ENCODE data around the gene LBR.

LBR gene

DNA sequence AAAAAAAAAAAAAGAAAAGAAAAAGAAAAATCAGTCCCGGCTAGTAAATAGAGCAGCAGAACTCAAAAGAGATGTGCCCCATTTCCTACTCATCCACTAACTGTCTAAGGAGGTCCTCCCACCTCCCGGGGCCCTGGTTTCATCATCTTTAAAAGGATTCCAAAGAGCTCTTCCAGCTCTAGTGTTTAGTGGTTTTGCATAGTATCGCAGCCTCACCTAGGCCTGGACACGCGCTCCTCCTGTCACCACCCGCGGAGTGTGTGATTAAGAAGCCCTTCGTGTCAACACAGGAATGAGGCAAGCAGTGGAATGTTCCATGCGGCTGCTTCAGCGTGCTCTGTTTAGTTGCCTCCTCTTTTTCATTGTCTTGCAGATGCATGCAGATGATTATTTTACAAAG, 49.0 kb downstream of the LBR start:
- POLR2A ChIA-PET = interaction anchor here (0.6 to 1.4 kb wide), 3 partner anchors 8 to 621 kb away, joined by 3 to 5 read pairs (median 3); no protein-coding TSS in a partner anchor
- TF ChIP-seq, protein P1, sequence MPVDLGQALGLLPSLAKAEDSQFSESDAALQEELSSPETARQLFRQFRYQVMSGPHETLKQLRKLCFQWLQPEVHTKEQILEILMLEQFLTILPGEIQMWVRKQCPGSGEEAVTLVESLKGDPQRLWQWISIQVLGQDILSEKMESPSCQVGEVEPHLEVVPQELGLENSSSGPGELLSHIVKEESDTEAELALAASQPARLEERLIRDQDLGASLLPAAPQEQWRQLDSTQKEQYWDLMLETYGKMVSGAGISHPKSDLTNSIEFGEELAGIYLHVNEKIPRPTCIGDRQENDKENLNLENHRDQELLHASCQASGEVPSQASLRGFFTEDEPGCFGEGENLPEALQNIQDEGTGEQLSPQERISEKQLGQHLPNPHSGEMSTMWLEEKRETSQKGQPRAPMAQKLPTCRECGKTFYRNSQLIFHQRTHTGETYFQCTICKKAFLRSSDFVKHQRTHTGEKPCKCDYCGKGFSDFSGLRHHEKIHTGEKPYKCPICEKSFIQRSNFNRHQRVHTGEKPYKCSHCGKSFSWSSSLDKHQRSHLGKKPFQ (tag by site-specific recombination; IDR thresholded peaks at IDR 0.05) = no peak
- peak; percentile 95 for TF ChIP-seq SP7 (tag by site-specific recombination; IDR thresholded peaks at IDR 0.05)
- TF ChIP-seq, protein P2, sequence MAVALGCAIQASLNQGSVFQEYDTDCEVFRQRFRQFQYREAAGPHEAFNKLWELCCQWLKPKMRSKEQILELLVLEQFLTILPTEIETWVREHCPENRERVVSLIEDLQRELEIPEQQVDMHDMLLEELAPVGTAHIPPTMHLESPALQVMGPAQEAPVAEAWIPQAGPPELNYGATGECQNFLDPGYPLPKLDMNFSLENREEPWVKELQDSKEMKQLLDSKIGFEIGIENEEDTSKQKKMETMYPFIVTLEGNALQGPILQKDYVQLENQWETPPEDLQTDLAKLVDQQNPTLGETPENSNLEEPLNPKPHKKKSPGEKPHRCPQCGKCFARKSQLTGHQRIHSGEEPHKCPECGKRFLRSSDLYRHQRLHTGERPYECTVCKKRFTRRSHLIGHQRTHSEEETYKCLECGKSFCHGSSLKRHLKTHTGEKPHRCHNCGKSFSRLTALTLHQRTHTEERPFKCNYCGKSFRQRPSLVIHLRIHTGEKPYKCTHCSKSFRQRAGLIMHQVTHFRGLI (tag by site-specific recombination; IDR thresholded peaks at IDR 0.05) = no peak; the same call in 1 of the 2 replicates
- TF ChIP-seq BCL11B (tag by site-specific recombination; IDR thresholded peaks at IDR 0.05; ENCODE audit: low read depth) = no peak
- TF ChIP-seq ZNF529 (tag by site-specific recombination; IDR thresholded peaks at IDR 0.05; ENCODE audit: insufficient replicate concordance) = no peak
- no peak for TF ChIP-seq ZNF830 (tag by site-specific recombination; IDR thresholded peaks at IDR 0.05; ENCODE audit: low read depth)
- TF ChIP-seq, protein P3, sequence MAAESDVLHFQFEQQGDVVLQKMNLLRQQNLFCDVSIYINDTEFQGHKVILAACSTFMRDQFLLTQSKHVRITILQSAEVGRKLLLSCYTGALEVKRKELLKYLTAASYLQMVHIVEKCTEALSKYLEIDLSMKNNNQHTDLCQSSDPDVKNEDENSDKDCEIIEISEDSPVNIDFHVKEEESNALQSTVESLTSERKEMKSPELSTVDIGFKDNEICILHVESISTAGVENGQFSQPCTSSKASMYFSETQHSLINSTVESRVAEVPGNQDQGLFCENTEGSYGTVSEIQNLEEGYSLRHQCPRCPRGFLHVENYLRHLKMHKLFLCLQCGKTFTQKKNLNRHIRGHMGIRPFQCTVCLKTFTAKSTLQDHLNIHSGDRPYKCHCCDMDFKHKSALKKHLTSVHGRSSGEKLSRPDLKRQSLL (tag by site-specific recombination; IDR thresholded peaks at IDR 0.05) = no peak
- TF ChIP-seq ZNF394 (tag by site-specific recombination; IDR thresholded peaks at IDR 0.05; ENCODE audit: borderline replicate concordance) = no peak
- TF ChIP-seq ZNF510 (tag by site-specific recombination; IDR thresholded peaks at IDR 0.05; ENCODE audit: insufficient replicate concordance) = no peak
- TF ChIP-seq ZNF654 (tag by site-specific recombination; IDR thresholded peaks at IDR 0.05; ENCODE audit: low read depth) = no peak
- TF ChIP-seq ZFP3 (tag by site-specific recombination; IDR thresholded peaks at IDR 0.05; ENCODE audit: low read depth) = 0 out of 2 replicates have a peak, but pooled peaks have one; percentile 20
- TF ChIP-seq, protein P4, sequence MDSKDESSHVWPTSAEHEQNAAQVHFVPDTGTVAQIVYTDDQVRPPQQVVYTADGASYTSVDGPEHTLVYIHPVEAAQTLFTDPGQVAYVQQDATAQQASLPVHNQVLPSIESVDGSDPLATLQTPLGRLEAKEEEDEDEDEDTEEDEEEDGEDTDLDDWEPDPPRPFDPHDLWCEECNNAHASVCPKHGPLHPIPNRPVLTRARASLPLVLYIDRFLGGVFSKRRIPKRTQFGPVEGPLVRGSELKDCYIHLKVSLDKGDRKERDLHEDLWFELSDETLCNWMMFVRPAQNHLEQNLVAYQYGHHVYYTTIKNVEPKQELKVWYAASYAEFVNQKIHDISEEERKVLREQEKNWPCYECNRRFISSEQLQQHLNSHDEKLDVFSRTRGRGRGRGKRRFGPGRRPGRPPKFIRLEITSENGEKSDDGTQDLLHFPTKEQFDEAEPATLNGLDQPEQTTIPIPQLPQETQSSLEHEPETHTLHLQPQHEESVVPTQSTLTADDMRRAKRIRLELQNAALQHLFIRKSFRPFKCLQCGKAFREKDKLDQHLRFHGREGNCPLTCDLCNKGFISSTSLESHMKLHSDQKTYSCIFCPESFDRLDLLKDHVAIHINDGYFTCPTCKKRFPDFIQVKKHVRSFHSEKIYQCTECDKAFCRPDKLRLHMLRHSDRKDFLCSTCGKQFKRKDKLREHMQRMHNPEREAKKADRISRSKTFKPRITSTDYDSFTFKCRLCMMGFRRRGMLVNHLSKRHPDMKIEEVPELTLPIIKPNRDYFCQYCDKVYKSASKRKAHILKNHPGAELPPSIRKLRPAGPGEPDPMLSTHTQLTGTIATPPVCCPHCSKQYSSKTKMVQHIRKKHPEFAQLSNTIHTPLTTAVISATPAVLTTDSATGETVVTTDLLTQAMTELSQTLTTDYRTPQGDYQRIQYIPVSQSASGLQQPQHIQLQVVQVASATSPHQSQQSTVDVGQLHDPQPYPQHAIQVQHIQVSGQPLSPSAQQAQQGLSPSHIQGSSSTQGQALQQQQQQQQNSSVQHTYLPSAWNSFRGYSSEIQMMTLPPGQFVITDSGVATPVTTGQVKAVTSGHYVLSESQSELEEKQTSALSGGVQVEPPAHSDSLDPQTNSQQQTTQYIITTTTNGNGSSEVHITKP (tag by site-specific recombination; IDR thresholded peaks at IDR 0.05) = peak; percentile 98
- peak; percentile 72 for TF ChIP-seq ZBTB20 (tag by site-specific recombination; IDR thresholded peaks at IDR 0.05)
- no peak for TF ChIP-seq EGR2 (tag by site-specific recombination; IDR thresholded peaks at IDR 0.05; ENCODE audit: low read depth)
- no peak for TF ChIP-seq ZNF169 (tag by site-specific recombination; IDR thresholded peaks at IDR 0.05)
- no peak for TF ChIP-seq ZNF76 (tag by site-specific recombination; IDR thresholded peaks at IDR 0.05; ENCODE audit: borderline replicate concordance, low read depth)
- TF ChIP-seq ZNF274 (IDR thresholded peaks at IDR 0.05; ENCODE audit: low read length) = no peak
- no peak for TF ChIP-seq ZNF274 (tag by site-specific recombination; IDR thresholded peaks at IDR 0.05; ENCODE audit: borderline replicate concordance)
- TF ChIP-seq ZNF211 (tag by site-specific recombination; IDR thresholded peaks at IDR 0.05; ENCODE audit: low read depth) = no peak
- no peak for TF ChIP-seq ZNF792 (tag by site-specific recombination; IDR thresholded peaks at IDR 0.05)
- TF ChIP-seq ZNF19 (tag by site-specific recombination; IDR thresholded peaks at IDR 0.05; ENCODE audit: low read depth) = no peak
- no peak for TF ChIP-seq ZNF501 (tag by site-specific recombination; IDR thresholded peaks at IDR 0.05)
- TF ChIP-seq ZNF335 (tag by site-specific recombination; conservative IDR thresholded peaks at IDR 0.05) = peak; percentile 31; the same call in 1 of the 2 replicates
- no peak for TF ChIP-seq ZNF404 (tag by site-specific recombination; IDR thresholded peaks at IDR 0.05)
- no peak for TF ChIP-seq ZNF544 (tag by site-specific recombination; IDR thresholded peaks at IDR 0.05)
- TF ChIP-seq ZNF560 (tag by site-specific recombination; IDR thresholded peaks at IDR 0.05; ENCODE audit: borderline replicate concordance) = no peak
- TF ChIP-seq, protein P5, sequence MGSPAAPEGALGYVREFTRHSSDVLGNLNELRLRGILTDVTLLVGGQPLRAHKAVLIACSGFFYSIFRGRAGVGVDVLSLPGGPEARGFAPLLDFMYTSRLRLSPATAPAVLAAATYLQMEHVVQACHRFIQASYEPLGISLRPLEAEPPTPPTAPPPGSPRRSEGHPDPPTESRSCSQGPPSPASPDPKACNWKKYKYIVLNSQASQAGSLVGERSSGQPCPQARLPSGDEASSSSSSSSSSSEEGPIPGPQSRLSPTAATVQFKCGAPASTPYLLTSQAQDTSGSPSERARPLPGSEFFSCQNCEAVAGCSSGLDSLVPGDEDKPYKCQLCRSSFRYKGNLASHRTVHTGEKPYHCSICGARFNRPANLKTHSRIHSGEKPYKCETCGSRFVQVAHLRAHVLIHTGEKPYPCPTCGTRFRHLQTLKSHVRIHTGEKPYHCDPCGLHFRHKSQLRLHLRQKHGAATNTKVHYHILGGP (tag by site-specific recombination; IDR thresholded peaks at IDR 0.05) = no peak
- peak; percentile 63; the same call in 1 of the 2 replicates for TF ChIP-seq ZNF561 (tag by site-specific recombination; IDR thresholded peaks at IDR 0.05; ENCODE audit: borderline replicate concordance)
- TF ChIP-seq FEZF1 (tag by site-specific recombination; IDR thresholded peaks at IDR 0.05) = peak; percentile 66

More for the DNA sequence above, 49.0 kb downstream of the LBR start:
- Histone ChIP-seq H3K4me3 (ENCODE audit: low read depth, low read length) (no peak overlapping the region), H3K36me3 (ENCODE audit: control insufficient read depth in 2 of 2, insufficient read depth in 1 of 2, low read length in 2 of 2) (no peaks in the 10 kb centered on the region), H3K27ac (ENCODE audit: extremely low read depth, low read depth, low read length) (no peak overlapping the region), H3K9me3 (ENCODE audit: control insufficient read depth, insufficient read depth, low read depth, low read length) (no peaks in the 10 kb centered on the region), H3K4me1 (ENCODE audit: control insufficient read depth, insufficient read depth, low read length) (peaks cover 5% of the 10 kb centered on the region; the same call in 1 of the 2 replicates)
- CTCF ChIA-PET = interaction anchor here (0.6 to 0.8 kb wide), 4 partner anchors 12 to 264 kb away, joined by 3 read pairs; no protein-coding TSS in a partner anchor

Measured in HEK293 (cell line).